GM21825 (cell line): ENCODE measurements around the gene LRRIQ3.

ENCODE experiments used
- ATAC-seq: cut with Tn5 transposase; IDR thresholded peaks from one replicate; pipeline ENCODE4 v1.9.1; 2021; ENCODE audit warnings: mild to moderate bottlenecking, moderate library complexity; ENCODE audit not compliant: unreplicated experiment

Gene LRRIQ3

GRCh38 chr1:74113333-74113732, 84.6 kb downstream of the LRRIQ3 start:
- ATAC-seq = no peak

GRCh38 chr1:74107394-74107793, 90.6 kb downstream of the LRRIQ3 start:
- ATAC-seq = no peak

- ATAC-seq = no peak
Observed at GRCh38 chr1:74091371-74091770, 106.6 kb downstream of the LRRIQ3 start.

GRCh38 chr1:74083128-74083527, 114.8 kb downstream of the LRRIQ3 start:
- ATAC-seq = no peak

- ATAC-seq = no peak
Observed at GRCh38 chr1:74065081-74065480, 132.9 kb downstream of the LRRIQ3 start.

- ATAC-seq = no peak
Observed at GRCh38 chr1:74057719-74058118, 140.3 kb downstream of the LRRIQ3 start.

GRCh38 chr1:74053407-74053806, 144.6 kb downstream of the LRRIQ3 start:
- no peak for ATAC-seq

GRCh38 chr1:74050386-74050785, 147.6 kb downstream of the LRRIQ3 start:
- no peak for ATAC-seq

GRCh38 chr1:74038042-74038441, 159.9 kb downstream of the LRRIQ3 start:
- no peak for ATAC-seq

- no peak for ATAC-seq
Observed at GRCh38 chr1:74012583-74012982, 185.4 kb downstream of the LRRIQ3 start.

- ATAC-seq = no peak
Observed at GRCh38 chr1:74011736-74012135, 186.2 kb downstream of the LRRIQ3 start.

- no peak for ATAC-seq
Observed at GRCh38 chr1:74010206-74010605, 187.8 kb downstream of the LRRIQ3 start.

GRCh38 chr1:74005533-74005932, 192.4 kb downstream of the LRRIQ3 start:
- ATAC-seq = no peak

GRCh38 chr1:74003806-74004205, 194.2 kb downstream of the LRRIQ3 start:
- ATAC-seq = no peak

GRCh38 chr1:73998348-73998959, 199.5 kb downstream of the LRRIQ3 start:
- ATAC-seq = no peak

GRCh38 chr1:73980324-73981040, 217.5 kb downstream of the LRRIQ3 start:
- no peak for ATAC-seq

- no peak for ATAC-seq
Observed at GRCh38 chr1:73979684-73980083, 218.3 kb downstream of the LRRIQ3 start.

- no peak for ATAC-seq
Observed at GRCh38 chr1:73978964-73979363, 219.0 kb downstream of the LRRIQ3 start.
